Ovary (tissue), 9 donors: ENCODE results near the gene CMIP. TPM values are rescaled to one million over a fixed set of nuclear protein-coding genes. Genes with fewer than 3 reads are reported as not detected.

Experiments
- DNase-seq, 5 donors: peaks; one replicate each; pipeline ENCODE4 v3.0.0-alpha.2; 2019 to 2020
- H3K27ac ChIP-seq, 2 donors: fragments of 200-600 bp; one replicate each; pipeline versions ENCODE4 v1.5.1 to v1.8.0; 2019 to 2022
- H3K27me3 ChIP-seq: fragments of 200-600 bp; one replicate; pipeline ENCODE4 v1.8.0; 2022
- H3K36me3 ChIP-seq: fragments of 200-600 bp; sonication (generic); one replicate; pipeline ENCODE4 v1.5.1; 2019
- H3K4me1 ChIP-seq: one replicate; pipeline ENCODE4 v1.8.1; 2013; ENCODE audit warnings: mild to moderate bottlenecking, moderate library complexity; ENCODE audit not compliant: insufficient read depth
- H3K4me3 ChIP-seq: fragments of 200-600 bp; sonication (generic); one replicate; pipeline ENCODE4 v1.5.1; 2017
- H3K9me3 ChIP-seq, 2 donors: fragments of 200-600 bp in 1 of 2; sonication (generic) in 1 of 2; one replicate each; pipeline versions ENCODE4 v1.5.1 to v1.8.1; 2013 to 2019; ENCODE audit warnings: mild to moderate bottlenecking in 1 of 2, moderate library complexity in 1 of 2
- CTCF ChIP-seq, 3 donors: fragments of 450-650 bp in 2 of 3; fragments of 200-600 bp in 1 of 3; IDR thresholded peaks; one replicate each; pipeline versions ENCODE4 v1.5.1 to v1.8.0; 2016 to 2022; ENCODE audit warnings: antibody characterized with exemption in 3 of 3, mild to moderate bottlenecking in 1 of 3
- EP300 ChIP-seq: sonication (generic); formaldehyde crosslinking; IDR thresholded peaks from one replicate; pipeline ENCODE4 v1.6.1; 2017; ENCODE audit warnings: antibody characterized with exemption
- POLR2A ChIP-seq: fragments of 450-650 bp; IDR thresholded peaks from one replicate; pipeline ENCODE4 v1.6.1; 2017; ENCODE audit warnings: antibody characterized with exemption, mild to moderate bottlenecking, moderate library complexity
- WGBS, 3 donors: extraction: QIAGEN DNeasy Blood & Tissue Kit in 1 of 3; methylation state at CpG; one replicate each; pipeline versions ENCODE4 v1.1.5 to v1.1.7; 2013 to 2017; 5-methylcytosine and 5-hydroxymethylcytosine counted together
- intact Hi-C, 4 donors: fragments of 100-400 bp; cut with DNase I; formaldehyde crosslinking; loops; one replicate each; pipeline versions ENCODE4 v1.11.0 to v1.15.1; 2022 to 2023
- polyA plus RNA-seq, 2 donors: library from polyadenylated mRNA; stranded (reverse); fragments of 200-250 nt in 1 of 2; fragments of 350-450 nt in 1 of 2; fragmentation: Illumina TruSeq in 1 of 2; extraction: RNeasy Lipid Tissue Mini Kit (QIAGEN cat#74804) in 1 of 2; gene quantifications; one replicate each; pipeline ENCODE4 v1.2.3, GENCODE V29; 2013 to 2014
- total RNA-seq, 7 donors: library from RNA; depleted of rRNA in 2 of 7; stranded (reverse); fragments of >200 nt in 2 of 7; fragmentation: NEBNext Ultra II Directional in 3 of 7; extraction: Animal tissue kit (Norgen Biotek cat#: 25700) in 3 of 7; gene quantifications; one replicate each; pipeline versions ENCODE4 v1.1.0 to v1.2.4, GENCODE V29; 2016 to 2023
- donor health status: DM: no; HTN: no; CAD: no; lungs with moderate emphysema.
- donor health status: DM: no; HTN: no; CAD: no.
- donor health status: Bipolar disorder and iron deficiency.
- donor health status: DM: yes; HTN: yes; CAD: no.
- donor health status: DM: no; HTN: no; CAD: no.
- donor health status: DM: yes; HTN: yes; CAD: no.

CMIP gene
- total and polyA plus RNA-seq, 9 donors: 19.4 to 68.2 (median 38.7) TPM

- peak in 2 of 5 donors; percentile 67 to 74 for DNase-seq
- Histone ChIP-seq H3K36me3 (no peaks in the 10 kb centered on the region), H3K4me3 (no peak overlapping the region), H3K9me3 (no peaks in the 10 kb centered on the region), H3K4me1 (peaks cover 12% of the 10 kb centered on the region), H3K27me3 (no peaks in the 10 kb centered on the region), H3K27ac (peak overlapping the region in 1 of 2 donors; percentile 51)
- intact Hi-C loops: no loop called here
- no peak for TF ChIP-seq EP300
- no peak for TF ChIP-seq CTCF (IDR thresholded peaks at IDR 0.05)
- TF ChIP-seq POLR2A: no peak
- WGBS, 3 donors: 55 to 63% (median 58%) methylated on average over 14 of the region's 14 CpGs
Measured at GRCh38 chr16:81694494-81695280, 250.1 kb downstream of the CMIP start.

- Histone ChIP-seq H3K27ac (peak overlapping the region in 1 of 2 donors; percentile 51), H3K4me1 (peaks cover 12% of the 10 kb centered on the region), H3K9me3 (no peaks in the 10 kb centered on the region), H3K4me3 (no peak overlapping the region), H3K27me3 (no peaks in the 10 kb centered on the region), H3K36me3 (no peaks in the 10 kb centered on the region)
- TF ChIP-seq EP300 (no peak), POLR2A (no peak), CTCF (IDR thresholded peaks at IDR 0.05) (no peak)
- WGBS, 3 donors: 19 to 25% (median 25%) methylated on average over 10 of the region's 10 CpGs
- peak in 1 of 5 donors; percentile 35 for DNase-seq
- intact Hi-C loops: no loop called here
Measured at GRCh38 chr16:81695321-81696165, 250.9 kb downstream of the CMIP start.

- no peaks in the 10 kb centered on the region for H3K36me3 ChIP-seq
- peak overlapping the region in 1 of 2 donors; percentile 51 for H3K27ac ChIP-seq
- TF ChIP-seq CTCF (IDR thresholded peaks at IDR 0.05) (no peak), EP300 (no peak), POLR2A (no peak)
- intact Hi-C loops: no loop called here
- no peak for DNase-seq
- H3K9me3 ChIP-seq: no peaks in the 10 kb centered on the region
- WGBS, 3 donors: 88 to 93% (median 89%) methylated on average over 21 to 22 of the region's 22 CpGs
- H3K27me3 ChIP-seq: no peaks in the 10 kb centered on the region
- peaks cover 12% of the 10 kb centered on the region for H3K4me1 ChIP-seq
- H3K4me3 ChIP-seq: no peak overlapping the region
Measured at GRCh38 chr16:81696166-81696960, 251.8 kb downstream of the CMIP start.
